HG03064 (cell line): Measurements from ENCODE around the gene HPD.

Source experiments
- ATAC-seq: cut with Tn5 transposase; IDR thresholded peaks from one replicate; pipeline ENCODE4 v1.9.1; 2021; ENCODE audit warnings: low read depth; ENCODE audit not compliant: unreplicated experiment

Gene HPD

GRCh38 chr12:121812921-121813896 is 45.5 kb downstream of the HPD start:
- ATAC-seq: no peak

- ATAC-seq: no peak
Measured at GRCh38 chr12:121812320-121812871, 46.3 kb downstream of the HPD start.

GRCh38 chr12:121811434-121812319 is 47.0 kb downstream of the HPD start:
- no peak for ATAC-seq

GRCh38 chr12:121810833-121811433 is 47.7 kb downstream of the HPD start:
- no peak for ATAC-seq

GRCh38 chr12:121810234-121810817 is 48.3 kb downstream of the HPD start:
- no peak for ATAC-seq

- ATAC-seq: no peak
Measured at GRCh38 chr12:121809712-121810116, 48.9 kb downstream of the HPD start.

GRCh38 chr12:121808623-121809022 is 50.0 kb downstream of the HPD start:
- no peak for ATAC-seq

GRCh38 chr12:121807642-121808347 is 50.9 kb downstream of the HPD start:
- no peak for ATAC-seq

GRCh38 chr12:121806546-121807423 is 51.9 kb downstream of the HPD start:
- ATAC-seq: no peak

- no peak for ATAC-seq
Measured at GRCh38 chr12:121806009-121806545, 52.6 kb downstream of the HPD start.

GRCh38 chr12:121805171-121806008 is 53.3 kb downstream of the HPD start:
- no peak for ATAC-seq

- ATAC-seq: no peak
Measured at GRCh38 chr12:121804417-121805111, 54.1 kb downstream of the HPD start.

GRCh38 chr12:121803861-121804416 is 54.7 kb downstream of the HPD start, which contains the start of gene SETD1B:
Gene SETD1B, plus strand, starts transcription at chr12:121804009. Its CDS starts 729 bp downstream, at chr12:121804738.
- ATAC-seq: no peak

- peak; percentile 36 for ATAC-seq
Measured at GRCh38 chr12:121802843-121803698, 55.6 kb downstream of the HPD start.

- no peak for ATAC-seq
Measured at GRCh38 chr12:121802485-121802842, 56.2 kb downstream of the HPD start.
